ENCODE data around the gene HDAC4.

HDAC4 gene

DNA sequence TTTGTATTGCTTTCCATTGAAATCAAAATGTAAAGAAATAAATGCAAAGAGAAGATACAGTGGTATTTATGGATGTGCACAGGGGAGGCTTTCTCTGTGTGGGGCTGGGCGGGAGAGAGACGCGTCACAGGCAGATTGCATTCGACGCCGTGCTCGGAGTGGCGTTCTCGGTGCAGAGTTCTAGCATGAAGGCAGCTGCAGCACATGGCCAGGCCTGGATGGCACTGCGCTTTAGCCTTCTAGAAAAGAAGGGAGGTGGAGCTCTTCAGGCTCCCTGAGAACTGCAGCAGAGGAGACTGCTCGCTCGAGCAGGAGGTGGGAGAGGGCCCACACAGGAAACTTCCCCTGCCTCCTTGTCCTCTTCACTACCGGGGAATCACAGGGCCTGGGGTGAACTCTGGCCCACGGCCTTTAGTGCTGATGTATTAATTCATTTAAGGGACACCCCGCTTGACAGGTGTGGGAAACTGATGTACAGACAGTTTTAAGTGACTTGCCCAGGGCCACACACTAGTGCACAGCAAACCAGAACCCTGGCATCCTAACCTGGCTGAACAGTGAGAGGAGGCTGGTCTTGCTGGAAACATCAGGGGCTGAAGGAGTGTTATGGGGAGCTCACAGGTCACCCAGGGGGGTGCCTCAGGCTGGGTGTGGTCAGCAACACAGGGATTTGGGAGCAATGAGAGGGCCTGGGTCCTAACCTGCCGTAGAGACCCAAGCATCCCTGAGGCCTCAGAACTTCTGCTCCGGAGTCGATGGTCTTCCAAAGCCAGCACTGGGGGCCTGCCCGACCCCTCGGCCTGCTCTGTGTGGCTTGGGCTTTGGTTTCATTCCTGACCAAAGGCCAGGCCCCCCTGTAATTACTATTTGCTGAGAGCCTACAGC, 199.9 kb downstream of the HDAC4 start:
- DNase-seq (ENCODE audit: low read depth), result no peak

DNA sequence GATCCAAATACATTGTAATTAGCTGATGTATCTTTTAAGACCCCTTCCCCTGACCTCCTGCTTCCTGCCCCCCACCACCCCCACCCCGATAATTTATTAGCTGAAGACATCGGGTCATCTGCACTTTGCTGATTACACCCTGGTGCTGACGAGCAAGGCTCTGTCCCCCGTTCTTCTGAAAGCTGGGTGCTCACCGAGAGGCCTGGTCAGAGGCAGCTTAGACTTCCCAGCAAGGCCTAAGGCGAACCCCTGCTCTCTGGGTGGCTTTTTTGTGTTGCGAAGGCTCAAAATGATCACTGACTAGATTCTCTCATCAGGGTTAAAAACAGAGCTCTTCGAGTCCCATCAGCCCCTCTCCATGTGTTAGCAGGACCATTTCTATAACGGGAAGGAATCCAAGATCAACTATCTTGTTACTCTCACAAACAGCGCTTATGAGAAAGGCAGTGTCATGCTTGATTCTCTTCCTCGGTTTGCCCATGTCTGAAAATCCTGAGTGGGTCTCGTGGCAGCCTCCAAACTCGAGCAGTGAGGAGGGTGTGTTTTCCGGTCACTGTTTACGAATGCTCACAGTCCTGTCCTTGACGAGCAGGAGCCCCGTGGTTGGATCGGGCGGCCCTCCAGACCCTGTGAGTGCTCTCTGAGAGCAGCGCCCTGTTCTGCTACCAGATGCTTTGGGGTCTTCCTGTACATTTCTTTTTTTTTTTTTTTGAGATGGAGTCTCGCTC, 201.6 kb downstream of the HDAC4 start:
- DNase-seq (ENCODE audit: low read depth), result no peak

DNA sequence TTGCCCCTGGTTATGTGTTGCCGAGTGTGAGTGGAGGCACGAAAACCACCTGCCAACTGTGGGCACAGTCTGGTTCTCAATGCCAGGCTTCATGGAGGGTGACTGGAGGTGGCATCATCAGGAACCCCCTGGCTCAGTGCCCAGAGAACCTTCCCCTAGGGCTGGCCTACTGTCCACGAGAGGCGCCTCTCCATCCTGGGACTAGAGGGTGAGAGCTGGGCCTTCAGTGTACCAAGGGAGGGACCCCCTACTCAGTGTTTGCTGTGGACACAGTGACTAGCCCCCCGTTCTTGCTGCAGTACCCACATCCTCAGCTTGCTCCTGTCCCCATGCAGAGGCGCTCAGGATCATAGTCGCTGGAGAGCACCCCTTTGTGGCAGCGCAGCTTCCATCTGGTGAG, 202.6 kb downstream of the HDAC4 start:
- DNase-seq (ENCODE audit: low read depth), result no peak

DNA sequence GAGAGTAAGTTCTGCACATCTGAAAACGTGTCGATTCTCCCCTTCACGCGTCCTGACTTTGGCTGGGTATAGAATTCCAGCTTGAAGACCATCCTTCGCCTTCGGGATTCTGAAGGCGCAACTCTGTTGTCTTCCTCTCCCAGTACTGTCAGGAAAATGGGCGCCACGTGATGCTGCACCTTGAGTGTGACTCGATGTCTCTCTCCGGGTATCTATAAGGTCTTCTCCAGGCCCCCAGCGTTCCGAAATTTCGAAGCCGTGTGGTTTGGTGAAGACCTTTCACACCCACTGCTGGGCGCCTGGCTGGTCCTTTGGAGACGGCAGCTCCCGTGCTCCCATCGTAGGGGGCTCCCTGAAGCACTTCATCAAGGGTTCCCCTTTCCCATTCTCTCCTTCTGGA, 203.7 kb downstream of the HDAC4 start:
- DNase-seq (ENCODE audit: low read depth), result no peak

DNA sequence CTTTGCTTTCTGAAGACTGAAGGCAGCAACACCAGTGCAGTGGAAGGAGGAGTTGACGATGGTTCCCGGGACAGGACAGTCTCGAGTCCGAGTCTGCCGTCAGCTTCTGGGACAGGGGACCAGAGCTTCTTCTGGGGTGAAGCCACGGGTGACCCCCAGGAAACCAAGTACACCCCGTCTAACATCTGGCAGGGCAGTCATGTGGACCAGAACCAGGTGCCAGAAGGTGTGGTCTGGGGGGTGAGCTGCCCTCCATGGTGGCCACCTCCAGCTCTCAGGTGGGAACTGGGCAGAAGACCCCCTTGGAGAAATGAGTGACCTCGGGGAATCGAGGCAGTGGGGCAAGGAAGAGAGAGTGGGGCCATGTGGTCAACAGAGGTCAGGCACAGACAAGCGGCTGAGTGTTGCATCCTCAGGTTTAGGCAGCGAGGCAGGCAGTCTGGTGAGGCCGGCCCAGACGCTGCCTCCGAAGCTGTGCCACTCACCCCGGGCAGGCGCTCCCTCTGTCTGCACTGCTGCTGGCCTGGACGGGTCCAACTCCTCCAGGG, 204.3 kb downstream of the HDAC4 start:
- no peak for DNase-seq (ENCODE audit: low read depth)

DNA sequence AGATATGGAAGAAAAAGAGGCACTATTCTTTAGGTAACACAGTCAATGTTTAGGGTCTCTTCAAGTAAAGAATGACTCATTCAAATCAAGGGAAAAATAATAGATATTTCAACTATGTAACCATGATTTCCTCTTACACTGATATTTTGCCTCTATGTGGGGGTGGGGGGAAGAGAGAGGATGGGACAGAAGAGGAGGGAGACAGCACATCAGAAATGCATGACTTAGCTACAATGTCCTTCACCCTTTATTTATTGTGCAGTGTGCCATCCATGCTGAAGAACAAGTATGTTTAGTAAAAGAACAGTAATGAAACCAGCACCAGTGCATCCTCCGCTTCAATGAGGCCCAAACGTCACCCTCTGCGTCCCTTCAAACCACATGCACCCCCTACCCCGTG, 204.8 kb downstream of the HDAC4 start:
- no peak for DNase-seq (ENCODE audit: low read depth)

DNA sequence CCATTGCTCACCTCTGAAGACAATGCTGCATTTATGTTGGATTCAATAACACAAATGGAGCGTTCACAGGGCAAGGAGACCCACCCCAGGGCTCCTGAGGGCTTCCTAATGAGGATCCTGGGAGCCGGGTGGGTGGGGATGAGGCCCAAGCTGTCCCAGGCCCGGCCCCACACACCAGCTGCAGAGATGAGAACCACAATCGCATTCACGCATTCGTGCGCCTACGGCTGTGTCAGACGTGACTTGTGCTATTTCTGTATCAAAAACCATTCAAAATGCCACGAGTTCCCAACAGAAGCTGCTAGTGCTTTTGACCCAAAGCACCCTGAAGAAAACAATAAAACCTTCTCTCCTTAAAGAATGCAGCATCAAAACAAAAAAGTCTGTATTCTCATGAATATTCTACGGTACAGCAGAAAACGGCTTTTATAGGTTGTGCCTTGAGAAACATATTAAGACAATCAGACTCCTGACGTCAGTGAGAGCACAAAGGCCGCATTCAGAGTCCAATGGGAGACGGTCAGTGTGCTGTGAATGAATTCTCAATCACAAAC, 205.4 kb downstream of the HDAC4 start:
- DNase-seq (ENCODE audit: low read depth), result no peak

DNA sequence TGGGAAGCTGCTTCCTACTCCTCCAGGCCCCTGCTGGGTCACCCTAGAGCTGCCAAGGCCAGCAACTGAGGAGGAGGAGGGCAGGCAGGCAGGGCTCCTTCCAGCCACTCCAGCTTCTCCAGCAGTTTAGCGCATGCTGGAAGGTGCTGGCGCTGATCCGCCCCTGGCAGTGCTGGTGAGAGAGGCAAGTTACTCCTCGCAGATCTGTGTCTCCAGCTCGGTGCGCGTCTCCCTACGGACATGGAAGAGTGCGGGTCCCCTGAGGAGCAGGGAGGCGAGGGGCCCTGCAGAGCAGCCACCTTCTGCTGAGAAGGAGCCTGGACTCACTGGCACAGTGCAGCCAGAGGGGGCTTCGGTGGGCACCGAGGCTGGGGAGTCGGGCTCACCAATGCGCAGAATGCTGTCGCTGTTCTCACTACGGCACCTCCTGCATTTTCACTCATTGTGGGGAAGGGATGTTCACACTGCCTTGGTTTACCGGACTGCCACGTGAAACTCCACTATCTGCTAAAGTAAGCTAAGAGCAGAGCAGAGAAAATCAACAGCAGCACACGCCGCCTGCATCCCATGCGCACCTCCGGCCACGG, 206.0 kb downstream of the HDAC4 start:
- DNase-seq (ENCODE audit: low read depth), result no peak

DNA sequence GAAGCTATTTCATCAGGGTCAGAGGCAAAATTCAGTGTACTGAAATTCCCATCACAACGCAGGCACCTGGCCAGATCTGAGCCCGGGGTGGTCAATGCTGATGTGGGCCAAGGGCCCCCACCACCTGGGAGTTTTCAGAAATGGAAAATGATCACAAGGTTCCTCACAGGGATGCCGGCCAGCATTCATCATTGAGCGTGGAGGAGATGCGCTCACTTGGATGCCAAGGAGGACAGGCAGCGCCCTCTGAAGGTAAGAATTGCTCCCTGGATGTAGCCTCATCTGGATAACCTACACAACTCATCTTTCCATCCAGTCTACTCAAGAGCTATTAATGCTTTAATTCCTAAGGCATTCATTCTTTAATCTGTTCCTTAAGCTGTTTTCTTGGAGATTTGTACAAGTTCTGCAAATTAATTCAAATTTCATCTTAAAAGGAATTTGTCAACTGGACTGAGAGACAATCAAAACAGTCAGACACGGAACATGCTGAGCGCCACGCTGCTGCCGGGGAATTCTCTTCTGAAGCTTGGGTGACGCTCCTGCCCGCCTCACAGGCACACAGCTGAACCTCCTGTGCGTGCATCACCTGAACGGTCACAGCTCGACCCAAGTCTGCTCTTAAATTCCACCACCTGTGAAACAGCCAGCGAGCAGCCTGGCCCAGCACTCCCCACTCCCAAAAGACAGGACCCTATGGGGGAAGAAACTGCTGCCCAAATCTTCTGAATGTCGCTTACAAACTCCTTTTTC, 206.7 kb downstream of the HDAC4 start:
- DNase-seq (ENCODE audit: low read depth), result no peak

DNA sequence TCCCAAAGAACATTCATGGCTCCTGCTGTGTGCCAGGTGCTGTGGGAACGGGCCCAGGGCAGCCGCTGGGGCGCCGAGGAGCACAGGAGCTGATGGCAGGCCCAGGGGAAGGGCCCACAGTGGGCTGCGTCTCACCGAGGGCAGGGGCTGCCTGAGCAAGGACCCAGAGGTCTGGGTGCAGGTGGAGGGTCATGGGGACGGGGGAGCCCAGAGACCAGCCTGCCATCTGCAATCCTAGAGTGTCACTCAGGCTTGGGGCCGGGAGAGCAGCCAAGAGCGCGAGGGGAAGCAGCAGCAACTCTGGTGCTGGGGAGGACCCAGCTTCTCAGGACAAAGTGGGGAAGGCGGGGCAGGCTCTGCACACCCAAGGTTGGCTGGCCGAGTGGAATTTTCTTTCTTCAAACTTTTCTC, 207.4 kb downstream of the HDAC4 start:
- DNase-seq (ENCODE audit: low read depth), result no peak

DNA sequence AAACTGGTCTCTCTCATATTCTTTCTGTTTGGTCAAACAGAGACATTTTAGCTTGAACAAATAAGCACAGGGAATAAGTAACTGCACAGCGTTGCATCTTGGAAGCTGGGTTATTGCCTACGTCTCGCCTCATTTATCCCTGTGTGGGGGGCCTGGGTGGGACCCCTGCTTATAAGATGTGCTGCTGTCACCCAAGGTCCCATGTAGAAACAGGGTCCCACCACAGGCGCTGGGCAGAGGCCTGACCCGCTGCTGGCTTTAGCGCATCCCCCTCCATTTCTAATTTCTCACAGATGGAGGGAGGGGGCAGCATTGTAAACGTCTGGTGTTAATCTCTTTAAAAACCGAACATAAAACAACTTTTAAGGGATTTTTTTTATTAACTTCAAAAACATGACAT, 207.8 kb downstream of the HDAC4 start:
- DNase-seq (ENCODE audit: low read depth), result no peak

DNA sequence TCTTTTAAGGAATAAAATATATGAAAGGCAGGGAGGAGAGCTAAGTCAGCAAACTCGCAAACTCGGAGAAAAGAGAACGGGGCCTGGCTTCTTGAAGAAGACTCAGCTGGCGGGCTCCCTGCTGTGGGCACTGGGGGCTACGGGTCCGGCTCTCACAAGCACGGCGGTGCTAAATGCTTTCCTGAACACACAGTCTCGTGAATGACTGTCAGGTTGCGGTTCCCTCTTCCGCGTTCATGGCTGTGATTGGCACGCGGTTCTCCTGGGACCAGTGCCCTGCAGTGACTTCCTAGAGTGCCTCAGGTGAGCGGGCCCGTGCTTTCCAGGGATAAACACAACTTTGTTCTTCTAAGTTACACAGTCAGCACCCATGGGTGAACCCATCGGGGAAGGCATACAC, 208.4 kb downstream of the HDAC4 start:
- DNase-seq (ENCODE audit: low read depth), result no peak

DNA sequence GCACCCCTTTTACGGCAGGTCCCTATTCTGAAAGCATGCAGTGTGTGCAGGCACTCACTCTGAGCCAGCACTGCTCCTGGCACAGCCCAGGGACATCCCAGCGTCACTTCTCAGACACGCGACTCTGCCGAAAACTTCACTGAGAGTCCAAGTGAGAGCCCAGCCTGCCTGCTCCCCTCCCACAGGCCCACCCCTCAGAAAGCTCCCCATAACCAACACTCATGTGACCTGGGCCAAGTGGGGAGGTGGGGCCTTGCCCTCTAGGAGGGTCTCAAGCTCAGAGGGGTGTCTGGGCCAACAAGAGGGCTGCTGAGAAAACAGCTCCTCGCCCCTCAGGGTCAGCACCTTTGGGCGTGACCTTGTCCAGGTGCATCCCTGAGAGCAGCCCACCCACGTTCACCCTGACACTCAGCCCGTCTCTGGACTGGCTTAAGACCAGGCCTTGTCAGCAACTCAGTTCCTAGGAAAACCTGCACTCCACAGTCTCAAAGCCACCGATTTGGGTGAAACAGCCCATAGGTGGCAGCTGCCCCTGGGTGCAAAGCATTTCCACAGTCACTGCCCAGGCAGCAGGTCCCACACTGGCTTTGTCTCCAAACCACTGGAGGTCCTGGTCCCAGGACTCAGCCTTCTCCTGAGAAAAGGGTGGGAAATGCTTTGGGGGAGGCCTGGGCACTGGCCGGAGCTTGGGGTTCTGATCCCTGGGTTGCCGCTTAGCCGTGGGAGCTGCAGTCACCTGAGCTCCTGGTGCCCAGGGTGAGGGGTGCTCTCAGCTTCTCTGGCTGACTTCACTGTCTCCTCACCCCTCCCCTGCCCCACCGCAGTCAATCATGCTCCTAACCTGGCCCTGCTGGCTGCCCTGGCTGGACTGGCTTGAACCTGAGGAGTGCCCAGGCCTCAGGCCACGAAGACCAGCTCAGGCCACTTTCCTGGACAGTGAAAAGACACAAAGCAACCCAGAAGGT, 209.6 kb downstream of the HDAC4 start:
- DNase-seq (ENCODE audit: low read depth), result no peak

DNA sequence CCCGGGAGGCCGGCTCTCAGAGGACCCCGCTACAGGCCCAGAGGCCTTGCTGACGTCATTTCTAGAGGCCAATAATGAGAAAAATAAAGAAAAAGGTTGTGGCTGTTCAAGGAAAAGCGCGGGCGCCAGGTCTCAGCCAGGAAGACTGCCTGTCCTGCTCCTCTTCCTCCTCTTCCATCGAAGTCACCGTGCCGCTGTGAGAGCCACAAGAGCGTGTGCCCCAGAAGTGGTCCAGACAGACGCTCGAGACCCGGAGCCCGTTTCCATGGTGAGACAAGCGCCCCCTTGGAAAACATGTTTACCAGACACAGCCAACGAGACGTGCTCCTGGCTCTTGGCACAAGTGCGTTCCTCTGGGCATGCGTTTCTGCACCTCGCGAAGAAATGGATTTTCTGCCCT, 210.5 kb downstream of the HDAC4 start:
- DNase-seq (ENCODE audit: low read depth), result no peak

DNA sequence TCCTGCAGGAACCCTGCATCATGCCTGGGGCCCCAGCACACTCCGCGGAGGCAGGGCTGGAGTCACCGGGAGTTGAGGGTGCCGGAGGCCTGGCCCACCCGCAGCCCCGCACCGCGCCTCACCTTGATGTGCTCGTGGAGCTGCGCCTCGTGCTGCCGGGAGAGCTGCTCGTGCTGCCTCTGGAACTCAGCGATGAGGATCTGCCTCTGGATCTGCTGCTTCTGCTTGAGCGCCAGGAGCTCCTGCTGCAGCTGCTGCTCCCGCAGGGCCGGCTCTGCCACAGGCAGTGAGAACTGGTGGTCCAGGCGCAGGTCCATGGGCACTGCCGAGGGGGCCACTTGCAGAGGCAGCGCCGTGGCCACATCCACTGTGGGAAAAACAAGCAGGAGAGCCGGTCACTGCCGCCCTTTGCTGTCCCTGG, 211.1 kb downstream of the HDAC4 start:
- DNase-seq (ENCODE audit: low read depth), result no peak

DNA sequence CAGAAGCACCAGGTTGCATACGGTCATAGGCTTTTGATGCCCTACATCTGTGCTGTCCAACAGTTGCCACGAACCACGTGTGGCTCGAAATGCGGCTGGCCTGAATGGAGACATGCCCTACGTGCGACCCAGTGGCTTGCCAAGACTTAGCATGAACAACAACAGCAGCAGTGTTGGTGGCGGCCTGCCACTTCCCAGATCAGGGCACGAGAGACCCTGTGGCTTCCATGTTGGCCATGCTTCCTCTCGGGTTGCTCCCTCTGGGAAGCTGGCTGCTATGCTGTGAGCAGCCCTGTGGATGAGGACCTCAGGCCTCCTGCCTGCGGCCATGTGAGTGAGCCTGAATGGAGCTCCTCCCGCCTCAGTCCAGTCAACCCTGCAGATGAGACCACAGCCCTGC, 212.3 kb downstream of the HDAC4 start:
- no peak for DNase-seq (ENCODE audit: low read depth)

DNA sequence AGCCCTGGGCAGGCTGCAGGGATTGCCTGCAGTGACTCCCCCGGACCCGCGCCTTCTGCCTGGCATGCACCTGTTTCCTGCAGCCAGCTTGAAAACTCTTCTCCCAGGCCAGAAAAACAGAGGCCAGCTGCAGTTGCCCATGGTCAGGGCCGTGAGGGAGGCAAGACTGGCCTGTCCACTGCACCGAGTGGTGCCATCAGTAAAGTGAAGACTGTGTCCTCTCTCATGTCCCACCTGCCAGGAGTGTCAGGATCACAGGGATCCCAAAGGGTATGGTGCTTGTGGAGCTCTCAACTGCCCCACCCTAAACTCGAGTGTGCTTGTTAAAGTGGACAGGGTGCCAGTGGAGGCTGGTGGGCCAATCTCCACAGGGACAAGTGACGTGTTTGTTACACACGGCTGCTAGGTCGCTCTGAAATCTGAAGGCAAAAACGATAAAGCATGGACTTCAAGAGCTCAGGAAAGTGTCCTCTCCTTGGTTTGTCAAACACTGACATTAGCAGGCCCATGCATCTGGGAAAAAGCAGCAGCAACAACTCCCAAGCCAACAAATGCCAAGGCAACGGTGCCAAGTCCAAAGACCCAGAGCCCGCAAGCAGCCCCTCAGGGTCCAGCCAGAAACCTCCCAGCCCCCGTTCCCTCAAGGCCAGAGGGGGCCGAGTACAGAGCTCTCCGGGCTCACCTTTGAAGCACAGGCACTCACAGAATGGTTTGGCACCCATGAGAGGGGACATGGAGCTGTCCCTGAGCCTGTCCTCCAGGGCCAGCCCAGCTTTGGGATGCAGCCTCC, 213.2 kb downstream of the HDAC4 start:
- no peak for DNase-seq (ENCODE audit: low read depth)

DNA sequence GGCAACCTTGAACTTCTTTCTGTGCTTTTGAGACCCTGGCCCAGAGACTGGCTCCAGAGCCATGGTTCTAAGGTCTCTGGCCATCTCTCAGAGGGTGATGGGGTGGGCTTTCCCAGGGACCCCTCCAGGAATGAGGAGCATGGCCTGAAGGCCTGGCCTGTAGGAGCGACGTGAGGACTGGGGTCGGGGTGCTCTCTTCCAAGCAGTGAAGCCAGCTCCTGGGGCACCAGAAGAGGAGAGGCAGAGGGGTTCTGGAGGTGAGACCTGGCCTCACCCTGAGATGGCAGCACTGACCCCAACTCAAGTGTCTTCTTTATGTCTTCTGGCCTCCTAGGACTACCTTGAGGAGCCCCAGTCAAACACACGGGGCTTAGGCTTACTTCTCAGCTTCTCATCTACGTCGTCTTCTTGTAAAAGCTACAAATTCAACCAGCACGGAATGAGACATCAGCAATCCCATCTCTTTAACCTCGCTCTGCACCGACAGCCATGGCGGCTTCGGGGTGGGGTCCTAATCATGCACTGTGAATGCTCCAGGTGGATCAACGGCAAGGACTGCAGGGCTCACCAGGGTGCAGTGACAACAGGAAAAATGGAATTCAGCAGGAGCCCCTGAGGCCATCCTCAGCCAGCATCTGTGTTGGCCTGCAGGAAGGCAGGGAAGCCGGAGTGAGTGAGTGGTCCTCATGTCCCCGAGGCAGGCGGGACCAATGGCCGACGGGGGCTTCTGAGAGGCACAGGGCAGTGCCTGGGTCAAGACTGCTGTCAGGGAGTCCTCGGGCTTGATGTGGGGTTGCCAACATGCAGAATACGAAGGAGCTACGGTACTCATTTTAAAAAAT, 214.1 kb downstream of the HDAC4 start:
- DNase-seq (ENCODE audit: low read depth), result no peak
